SK-N-SH (cell line): ENCODE data around the gene BCL7B. TPM values are rescaled to one million over a fixed set of nuclear protein-coding genes. Genes with fewer than 3 reads are reported as not detected.

ENCODE experiments used
- CTCF ChIA-PET: fragments of 300-600, 350-600 bp; formaldehyde crosslinking; extraction: SDS; loops from one replicate; lab custom pipeline; 2021; lab: Yijun Ruan, JAX
- POLR2A ChIA-PET: fragments of 350-600 bp; sonication (Branson Sonifier 250); formaldehyde crosslinking; extraction: SDS; loops from one replicate; lab custom pipeline; 2020; ENCODE audit warnings: antibody characterized with exemption, inconsistent platforms; lab: Yijun Ruan, JAX
- DNase-seq: peaks from one replicate; pipeline ENCODE4 v3.0.0; 2012
- H2AFZ ChIP-seq: fragments of 200-600 bp; sonication (generic); 2 replicates; pipeline ENCODE4 v1.8.1; 2016; ENCODE audit warnings: antibody characterized with exemption, mild to moderate bottlenecking, low read depth
- H3F3A ChIP-seq: fragments of 200-600 bp; sonication (generic); replicated peaks from 2 replicates; pipeline ENCODE3; 2016; ENCODE audit warnings: antibody characterized with exemption, mild to moderate bottlenecking; ENCODE audit not compliant: insufficient read depth
- H3K27ac ChIP-seq, 2 experiments: fragments of 200-500 bp in 1 of 2; fragments of 200-600 bp in 1 of 2; sonication (Bioruptor generic) in 1 of 2; sonication (generic), shearing (Covaris generic) in 1 of 2; 2 replicates each; pipeline versions ENCODE4 v1.5.1 to v1.6.1; 2014 to 2016; ENCODE audit warnings: low read depth in 2 of 2, inconsistent platforms in 1 of 2, low read length in 1 of 2, mild to moderate bottlenecking in 1 of 2, mixed read lengths in 1 of 2
- H3K27me3 ChIP-seq: fragments of 200-600 bp; sonication (generic), shearing (Covaris generic); 2 replicates; pipeline ENCODE4 v1.6.1; 2016; ENCODE audit warnings: mixed run types; ENCODE audit not compliant: insufficient read depth
- H3K36me3 ChIP-seq, 2 experiments: fragments of 200-500 bp in 1 of 2; fragments of 200-600 bp in 1 of 2; sonication (Bioruptor generic) in 1 of 2; sonication (generic) in 1 of 2; replicated peaks in 1 of 2; 2 replicates each; pipeline versions ENCODE3 to v1.5.1; 2014 to 2016; ENCODE audit warnings: low read length in 1 of 2, mild to moderate bottlenecking in 1 of 2; ENCODE audit not compliant: insufficient read depth in 2 of 2, control insufficient read depth in 1 of 2
- H3K4me1 ChIP-seq, 2 experiments: fragments of 200-500 bp in 1 of 2; fragments of 200-600 bp in 1 of 2; sonication (Bioruptor generic) in 1 of 2; sonication (generic), shearing (Covaris generic) in 1 of 2; 2 replicates each; pipeline versions ENCODE4 v1.5.1 to v1.6.1; 2014 to 2016; ENCODE audit warnings: low read depth in 1 of 2, low read length in 1 of 2, mixed run types in 1 of 2; ENCODE audit not compliant: insufficient read depth in 2 of 2, control insufficient read depth in 1 of 2
- H3K4me2 ChIP-seq: fragments of 200-600 bp; sonication (generic), shearing (Covaris generic); 2 replicates; pipeline ENCODE4 v1.6.1; 2017; ENCODE audit warnings: mixed run types
- H3K4me3 ChIP-seq, 2 experiments: fragments of 200-500 bp in 1 of 2; fragments of 200-600 bp in 1 of 2; sonication (Bioruptor generic) in 1 of 2; sonication (generic), shearing (Covaris generic) in 1 of 2; 2 replicates each; pipeline versions ENCODE4 v1.5.1 to v1.8.1; 2014 to 2016; ENCODE audit warnings: low read depth in 2 of 2, inconsistent platforms in 1 of 2, low read length in 1 of 2, mild to moderate bottlenecking in 1 of 2, mixed read lengths in 1 of 2, moderate library complexity in 1 of 2
- H3K79me2 ChIP-seq: fragments of 200-600 bp; sonication (generic); 2 replicates; pipeline ENCODE4 v1.8.1; 2017; ENCODE audit warnings: mild to moderate bottlenecking; ENCODE audit not compliant: insufficient read depth
- H3K9ac ChIP-seq: fragments of 200-600 bp; sonication (generic); 2 replicates; pipeline ENCODE4 v1.6.1; 2017; ENCODE audit warnings: mixed run types
- H3K9me2 ChIP-seq: fragments of 200-600 bp; sonication (generic); 2 replicates; pipeline ENCODE4 v1.6.1; 2017; ENCODE audit warnings: mixed run types
- H3K9me3 ChIP-seq: fragments of 200-600 bp; sonication (generic); 2 replicates; pipeline ENCODE4 v1.6.1; 2017; ENCODE audit warnings: mixed run types, mild to moderate bottlenecking, moderate library complexity
- H4K20me1 ChIP-seq: fragments of 200-600 bp; sonication (generic); 2 replicates; pipeline ENCODE4 v1.6.1; 2017; ENCODE audit warnings: mild to moderate bottlenecking, mixed run types; ENCODE audit not compliant: insufficient read depth
- CHD2 ChIP-seq: fragments of 150-350 bp; IDR thresholded peaks from 2 replicates; pipeline ENCODE4 v1.6.1; 2018; ENCODE audit warnings: low read length; ENCODE audit not compliant: partially characterized antibody
- CTCF ChIP-seq: fragments of 200-600 bp; sonication (generic); IDR thresholded peaks from 2 replicates; pipeline ENCODE4 v1.6.1; 2017; ENCODE audit warnings: antibody characterized with exemption, mild to moderate bottlenecking, moderate library complexity
- FOSL2 ChIP-seq: IDR thresholded peaks from 2 replicates; pipeline ENCODE4 v1.4.0; 2012; ENCODE audit warnings: low read depth, mild to moderate bottlenecking, moderate library complexity, borderline replicate concordance
- FOXM1 ChIP-seq: IDR thresholded peaks from 2 replicates; pipeline ENCODE4 v1.4.0; 2012; ENCODE audit warnings: low read depth, mild to moderate bottlenecking
- MEF2A ChIP-seq: IDR thresholded peaks from 2 replicates; pipeline ENCODE4 v1.4.0; 2012; ENCODE audit warnings: low read depth, borderline replicate concordance
- MXI1 ChIP-seq: IDR thresholded peaks from 2 replicates; pipeline ENCODE4 v1.6.1; 2012; ENCODE audit warnings: mild to moderate bottlenecking, low read depth, low read length, improper control_type of control experiment
- NFIC ChIP-seq: IDR thresholded peaks from 2 replicates; pipeline ENCODE4 v1.4.0; 2012; ENCODE audit warnings: borderline replicate concordance
- POLR2AphosphoS5 ChIP-seq: IDR thresholded peaks from 2 replicates; pipeline ENCODE4 v1.6.1; 2012; ENCODE audit warnings: low read depth, low read length
- RAD21 ChIP-seq: IDR thresholded peaks from 2 replicates; pipeline ENCODE4 v1.6.1; 2012; ENCODE audit warnings: mild to moderate bottlenecking, low read length
- RCOR1 ChIP-seq: fragments of 150-350 bp; IDR thresholded peaks from 2 replicates; pipeline ENCODE4 v1.6.1; 2017; ENCODE audit warnings: antibody characterized with exemption, low read length
- RFX5 ChIP-seq: IDR thresholded peaks from 2 replicates; pipeline ENCODE4 v1.6.1; 2012; ENCODE audit warnings: mild to moderate bottlenecking, improper control_type of control experiment, low read length
- TCF12 ChIP-seq: IDR thresholded peaks from 2 replicates; pipeline ENCODE4 v1.4.0; 2012
- USF2 ChIP-seq: fragments of 150-350 bp; IDR thresholded peaks from 2 replicates; pipeline ENCODE4 v1.6.1; 2017; ENCODE audit warnings: antibody characterized with exemption, low read length, low read depth, borderline replicate concordance
- YY1 ChIP-seq: IDR thresholded peaks from 2 replicates; pipeline ENCODE4 v1.4.0; 2012; ENCODE audit warnings: low read depth, mild to moderate bottlenecking
- WGBS: methylation state at CpG from one replicate; pipeline ENCODE4 v1.1.6; 2017; ENCODE audit warnings: low lambda C conversion rate; 5-methylcytosine and 5-hydroxymethylcytosine counted together
- polyA plus RNA-seq, 3 experiments: library from polyadenylated mRNA; depleted of rRNA; stranded (reverse); fragments of >200 nt; gene quantifications; 2 replicates each; pipeline ENCODE4 v1.2.3, GENCODE V29; 2012
- TF ChIP-seq, protein P1 (sequence below): fragments of 150-350 bp; IDR thresholded peaks from 2 replicates; pipeline ENCODE4 v1.6.1; 2016; ENCODE audit warnings: mild to moderate bottlenecking, low read depth, low read length
- TF ChIP-seq, protein P2 (sequence below): IDR thresholded peaks from 2 replicates; pipeline ENCODE4 v1.4.0; 2012; ENCODE audit warnings: low read depth, borderline replicate concordance
- TF ChIP-seq, protein P3 (sequence below): IDR thresholded peaks from 2 replicates; pipeline ENCODE4 v1.6.1; 2012; ENCODE audit warnings: mild to moderate bottlenecking, low read depth, low read length, moderate library complexity

The BCL7B gene
- polyA plus RNA-seq, 1 of the 3 experiments (the other 2 are of a cell fraction), result 114 TPM

DNA sequence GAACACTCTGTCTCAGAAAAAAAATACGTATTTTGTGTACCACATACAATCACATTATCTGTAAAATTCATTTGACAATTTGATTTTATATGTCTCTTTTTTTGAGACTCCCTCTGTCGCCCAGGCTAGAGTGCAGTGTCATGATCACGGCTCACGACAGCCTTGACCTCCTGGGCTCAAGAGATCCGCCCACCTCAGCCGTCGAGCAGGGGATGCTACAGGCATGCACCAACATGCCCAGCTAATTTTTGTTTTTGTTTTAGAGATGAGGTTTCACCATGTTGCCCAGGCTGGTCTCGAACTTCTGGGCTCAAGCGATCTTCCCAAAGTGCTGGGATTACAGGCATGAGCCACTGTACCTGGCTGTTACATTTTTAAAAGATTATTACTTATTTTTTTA is 23.7 kb downstream of the BCL7B start:
- no peaks in the 10 kb centered on the region for H3F3A ChIP-seq
- H3K27ac ChIP-seq, result no peak overlapping the region
- H3K9me2 ChIP-seq, result no peaks in the 10 kb centered on the region
- ChIA-PET POLR2A (no interaction called here), CTCF (no interaction called here)
- H3K4me1 ChIP-seq, result no peaks in the 10 kb centered on the region
- no peaks in the 10 kb centered on the region for H3K9me3 ChIP-seq
- no peak overlapping the region for H3K9ac ChIP-seq
- peaks cover 12% of the 10 kb centered on the region; the same call in 1 of the 2 replicates for H3K79me2 ChIP-seq
- H3K4me3 ChIP-seq, result no peak overlapping the region
- no peaks in the 10 kb centered on the region for H4K20me1 ChIP-seq
- no peak for DNase-seq
- H3K27me3 ChIP-seq, result no peaks in the 10 kb centered on the region
- TF ChIP-seq NFIC (no peak), USF2 (no peak), FOSL2 (no peak), TCF12 (no peak), YY1 (no peak), RAD21 (no peak), FOXM1 (no peak), MXI1 (no peak), POLR2AphosphoS5 (no peak), MEF2A (no peak), CTCF (no peak), RCOR1 (no peak), RFX5 (no peak), CHD2 (no peak)
- TF ChIP-seq, protein P1, sequence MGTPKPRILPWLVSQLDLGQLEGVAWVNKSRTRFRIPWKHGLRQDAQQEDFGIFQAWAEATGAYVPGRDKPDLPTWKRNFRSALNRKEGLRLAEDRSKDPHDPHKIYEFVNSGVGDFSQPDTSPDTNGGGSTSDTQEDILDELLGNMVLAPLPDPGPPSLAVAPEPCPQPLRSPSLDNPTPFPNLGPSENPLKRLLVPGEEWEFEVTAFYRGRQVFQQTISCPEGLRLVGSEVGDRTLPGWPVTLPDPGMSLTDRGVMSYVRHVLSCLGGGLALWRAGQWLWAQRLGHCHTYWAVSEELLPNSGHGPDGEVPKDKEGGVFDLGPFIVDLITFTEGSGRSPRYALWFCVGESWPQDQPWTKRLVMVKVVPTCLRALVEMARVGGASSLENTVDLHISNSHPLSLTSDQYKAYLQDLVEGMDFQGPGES, result no peak
- TF ChIP-seq, protein P2, sequence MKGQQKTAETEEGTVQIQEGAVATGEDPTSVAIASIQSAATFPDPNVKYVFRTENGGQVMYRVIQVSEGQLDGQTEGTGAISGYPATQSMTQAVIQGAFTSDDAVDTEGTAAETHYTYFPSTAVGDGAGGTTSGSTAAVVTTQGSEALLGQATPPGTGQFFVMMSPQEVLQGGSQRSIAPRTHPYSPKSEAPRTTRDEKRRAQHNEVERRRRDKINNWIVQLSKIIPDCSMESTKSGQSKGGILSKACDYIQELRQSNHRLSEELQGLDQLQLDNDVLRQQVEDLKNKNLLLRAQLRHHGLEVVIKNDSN, result no peak
- TF ChIP-seq, protein P3, sequence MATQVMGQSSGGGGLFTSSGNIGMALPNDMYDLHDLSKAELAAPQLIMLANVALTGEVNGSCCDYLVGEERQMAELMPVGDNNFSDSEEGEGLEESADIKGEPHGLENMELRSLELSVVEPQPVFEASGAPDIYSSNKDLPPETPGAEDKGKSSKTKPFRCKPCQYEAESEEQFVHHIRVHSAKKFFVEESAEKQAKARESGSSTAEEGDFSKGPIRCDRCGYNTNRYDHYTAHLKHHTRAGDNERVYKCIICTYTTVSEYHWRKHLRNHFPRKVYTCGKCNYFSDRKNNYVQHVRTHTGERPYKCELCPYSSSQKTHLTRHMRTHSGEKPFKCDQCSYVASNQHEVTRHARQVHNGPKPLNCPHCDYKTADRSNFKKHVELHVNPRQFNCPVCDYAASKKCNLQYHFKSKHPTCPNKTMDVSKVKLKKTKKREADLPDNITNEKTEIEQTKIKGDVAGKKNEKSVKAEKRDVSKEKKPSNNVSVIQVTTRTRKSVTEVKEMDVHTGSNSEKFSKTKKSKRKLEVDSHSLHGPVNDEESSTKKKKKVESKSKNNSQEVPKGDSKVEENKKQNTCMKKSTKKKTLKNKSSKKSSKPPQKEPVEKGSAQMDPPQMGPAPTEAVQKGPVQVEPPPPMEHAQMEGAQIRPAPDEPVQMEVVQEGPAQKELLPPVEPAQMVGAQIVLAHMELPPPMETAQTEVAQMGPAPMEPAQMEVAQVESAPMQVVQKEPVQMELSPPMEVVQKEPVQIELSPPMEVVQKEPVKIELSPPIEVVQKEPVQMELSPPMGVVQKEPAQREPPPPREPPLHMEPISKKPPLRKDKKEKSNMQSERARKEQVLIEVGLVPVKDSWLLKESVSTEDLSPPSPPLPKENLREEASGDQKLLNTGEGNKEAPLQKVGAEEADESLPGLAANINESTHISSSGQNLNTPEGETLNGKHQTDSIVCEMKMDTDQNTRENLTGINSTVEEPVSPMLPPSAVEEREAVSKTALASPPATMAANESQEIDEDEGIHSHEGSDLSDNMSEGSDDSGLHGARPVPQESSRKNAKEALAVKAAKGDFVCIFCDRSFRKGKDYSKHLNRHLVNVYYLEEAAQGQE, result no peak
- TF ChIP-seq, all 33 proteins: peak for 0
- H2AFZ ChIP-seq, result no peak overlapping the region
- H3K36me3 ChIP-seq, result peaks cover 21 to 29% of the 10 kb centered on the region in 2 experiments
- H3K4me2 ChIP-seq, result no peak overlapping the region
- WGBS, result 90% methylated on average over 9 of the region's 9 CpGs
